Measurements from ENCODE around the gene DLL3.

DNA sequence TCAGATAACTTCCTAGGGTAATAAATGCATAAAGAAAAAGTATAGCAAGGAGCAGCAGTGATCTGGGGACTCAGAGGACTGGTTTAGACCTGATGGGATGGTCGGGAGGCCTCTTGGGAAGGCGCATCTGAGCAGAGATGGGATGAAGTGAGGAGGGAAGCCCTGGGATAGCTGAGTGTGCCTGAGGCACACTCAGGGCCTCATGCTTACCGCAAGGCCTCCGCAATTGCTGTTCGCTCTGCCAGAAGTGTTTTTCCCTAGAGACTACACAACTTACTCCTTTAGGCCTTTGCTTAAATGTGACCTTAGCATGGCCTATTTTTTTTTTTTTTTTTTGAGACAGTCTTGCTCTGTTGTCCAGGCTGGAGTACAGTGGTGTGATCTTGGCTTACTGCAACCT is 4.1 kb upstream of the DLL3 start:
- TF ChIP-seq, protein P1, sequence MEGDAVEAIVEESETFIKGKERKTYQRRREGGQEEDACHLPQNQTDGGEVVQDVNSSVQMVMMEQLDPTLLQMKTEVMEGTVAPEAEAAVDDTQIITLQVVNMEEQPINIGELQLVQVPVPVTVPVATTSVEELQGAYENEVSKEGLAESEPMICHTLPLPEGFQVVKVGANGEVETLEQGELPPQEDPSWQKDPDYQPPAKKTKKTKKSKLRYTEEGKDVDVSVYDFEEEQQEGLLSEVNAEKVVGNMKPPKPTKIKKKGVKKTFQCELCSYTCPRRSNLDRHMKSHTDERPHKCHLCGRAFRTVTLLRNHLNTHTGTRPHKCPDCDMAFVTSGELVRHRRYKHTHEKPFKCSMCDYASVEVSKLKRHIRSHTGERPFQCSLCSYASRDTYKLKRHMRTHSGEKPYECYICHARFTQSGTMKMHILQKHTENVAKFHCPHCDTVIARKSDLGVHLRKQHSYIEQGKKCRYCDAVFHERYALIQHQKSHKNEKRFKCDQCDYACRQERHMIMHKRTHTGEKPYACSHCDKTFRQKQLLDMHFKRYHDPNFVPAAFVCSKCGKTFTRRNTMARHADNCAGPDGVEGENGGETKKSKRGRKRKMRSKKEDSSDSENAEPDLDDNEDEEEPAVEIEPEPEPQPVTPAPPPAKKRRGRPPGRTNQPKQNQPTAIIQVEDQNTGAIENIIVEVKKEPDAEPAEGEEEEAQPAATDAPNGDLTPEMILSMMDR (IDR thresholded peaks at IDR 0.05), result no peak
- TF ChIP-seq POLR2A (IDR thresholded peaks at IDR 0.05), result no peak
- no peak for TF ChIP-seq POLR2AphosphoS5 (IDR thresholded peaks at IDR 0.05)
